Measurements from ENCODE around the gene SCIN.
"Not testable (repeated sequence)": the region's sequence is repeated elsewhere in the genome, so short reads cannot be mapped to it uniquely, and the experiment has no call there.

Gene SCIN

GRCh38 chr7:12686891-12687717, 116.6 kb downstream of the SCIN start, which contains the start of gene ARL4A:
Gene ARL4A, plus strand, starts transcription at chr7:12687633. Its CDS starts 622 bp downstream, at chr7:12688255.
- peak; percentile 77 to 99 (median 96) for DNase-seq

DNA sequence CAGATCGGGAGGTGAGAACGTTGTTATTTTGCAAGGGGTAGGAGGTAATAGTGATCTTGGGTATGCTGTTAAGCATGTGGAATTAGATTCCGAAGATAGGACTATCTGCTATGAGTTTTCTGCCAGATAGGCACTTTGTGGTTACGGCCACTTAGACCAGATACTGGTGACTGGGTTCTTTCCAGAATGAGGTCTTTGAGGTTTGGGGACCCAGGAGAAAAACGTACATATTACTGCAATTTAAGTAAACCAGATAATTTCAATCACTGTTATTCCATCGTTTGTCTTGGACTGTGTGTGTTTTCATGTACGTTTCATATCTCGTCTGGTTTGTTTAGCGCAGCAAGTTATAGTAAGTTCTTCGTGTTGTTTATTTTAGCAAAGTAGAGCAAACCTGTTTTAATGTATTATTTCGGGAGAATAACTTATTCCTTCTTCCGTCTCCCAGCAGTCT, 117.2 kb downstream of the SCIN start:
- DNase-seq, result no peak

GRCh38 chr7:12688485-12689170, 118.1 kb downstream of the SCIN start:
- not testable (repeated sequence) for DNase-seq

DNA sequence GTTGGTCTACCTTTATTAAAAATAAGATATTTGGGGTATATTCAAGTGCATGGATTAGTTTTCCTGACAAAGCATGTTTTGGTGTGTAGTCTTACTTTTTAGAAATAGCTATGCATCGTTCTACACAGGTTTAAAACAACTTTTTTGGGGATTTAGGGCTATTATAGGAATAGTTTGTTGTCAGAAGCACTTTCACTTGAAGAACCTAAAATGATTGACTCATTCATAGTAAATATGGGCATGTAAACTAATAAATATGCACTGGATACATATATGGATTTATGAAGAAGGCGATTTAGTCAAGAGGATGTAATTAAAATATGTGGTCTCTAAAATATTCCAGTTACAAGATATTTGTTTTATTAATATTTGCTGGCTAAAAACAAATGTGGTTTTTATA, 118.9 kb downstream of the SCIN start:
- no peak for DNase-seq

GRCh38 chr7:12690041-12690878, 119.7 kb downstream of the SCIN start:
- DNase-seq, result no peak

DNA sequence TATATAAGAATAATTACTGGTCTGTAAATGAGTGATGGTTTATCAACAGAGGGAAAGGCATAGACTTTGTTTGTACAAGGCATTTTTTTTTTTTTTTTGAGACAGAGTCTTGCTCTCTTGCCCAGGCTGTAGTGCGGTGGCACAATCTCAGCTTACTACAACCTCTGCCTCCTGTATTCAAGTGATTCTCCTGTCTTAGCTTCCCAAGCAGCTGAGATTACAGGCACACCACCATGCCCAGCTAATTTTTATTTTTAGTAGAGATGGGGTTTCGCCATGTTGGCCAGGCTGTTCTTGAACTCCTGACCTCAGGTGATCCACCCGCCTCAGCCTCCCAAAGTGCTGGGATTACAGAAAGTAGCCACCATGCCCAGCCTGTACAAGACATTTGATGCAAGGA, 120.9 kb downstream of the SCIN start:
- not testable (repeated sequence) for DNase-seq

- DNase-seq, result no peak
Measured at GRCh38 chr7:12692035-12692434, 121.5 kb downstream of the SCIN start.

GRCh38 chr7:12692479-12693259, 122.1 kb downstream of the SCIN start:
- DNase-seq, result no peak

GRCh38 chr7:12694817-12695216, 124.3 kb downstream of the SCIN start:
- no peak for DNase-seq

DNA sequence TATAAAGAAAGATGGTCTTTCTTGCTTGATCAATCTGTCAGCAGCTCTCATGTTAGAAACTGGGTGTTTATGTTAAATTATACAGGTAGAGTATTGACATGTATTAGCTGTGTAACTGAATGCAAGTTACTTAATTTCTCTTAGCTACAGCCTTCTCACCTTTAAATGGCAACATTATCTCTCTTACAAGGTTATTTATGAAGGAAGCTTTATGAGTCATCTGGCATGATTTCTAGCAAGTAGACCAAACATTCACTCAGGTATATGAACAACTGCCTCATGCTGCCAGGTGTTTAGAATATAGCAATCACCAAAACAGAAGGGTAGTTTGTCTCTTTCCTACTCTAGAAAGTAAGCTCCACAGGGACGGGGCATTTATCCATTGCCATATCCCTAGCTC, 125.4 kb downstream of the SCIN start:
- no peak for DNase-seq

- no peak for DNase-seq
Measured at GRCh38 chr7:12699299-12699698, 128.8 kb downstream of the SCIN start.

GRCh38 chr7:12701433-12701832, 130.9 kb downstream of the SCIN start:
- DNase-seq, result no peak

- no peak for DNase-seq
Measured at GRCh38 chr7:12703881-12704280, 133.4 kb downstream of the SCIN start.

- no peak for DNase-seq
Measured at GRCh38 chr7:12705878-12706277, 135.4 kb downstream of the SCIN start.

GRCh38 chr7:12706900-12707536, 136.5 kb downstream of the SCIN start:
- no peak for DNase-seq

- DNase-seq, result no peak
Measured at GRCh38 chr7:12708314-12708713, 137.8 kb downstream of the SCIN start.

Measured in nucleus accumbens (tissue), 56 donors.